GM12875 (cell line): Measurements from ENCODE around the gene VAV2.

Experiments
- H3K4me3 ChIP-seq: one replicate; pipeline ENCODE4 v1.5.1; 2011; ENCODE audit warnings: low read depth, low read length, control low read depth
- CTCF ChIP-seq: IDR thresholded peaks from 2 replicates; pipeline ENCODE4 v1.5.1; 2011; ENCODE audit warnings: low read depth, mild to moderate bottlenecking, control low read depth, inconsistent platforms, low read length, moderate library complexity, borderline replicate concordance; ENCODE audit not compliant: insufficient read depth

Gene VAV2

GRCh38 chr9:134031783-134032182 is 39.7 kb upstream of the VAV2 start:
- H3K4me3 ChIP-seq: no peak overlapping the region
- no peak for TF ChIP-seq CTCF

- no peak overlapping the region for H3K4me3 ChIP-seq
- no peak for TF ChIP-seq CTCF
Observed at GRCh38 chr9:134030821-134031470, 38.8 kb upstream of the VAV2 start.

- no peak overlapping the region for H3K4me3 ChIP-seq
Observed at GRCh38 chr9:134029248-134030226, 37.4 kb upstream of the VAV2 start.

GRCh38 chr9:134028575-134029247 is 36.6 kb upstream of the VAV2 start:
- TF ChIP-seq CTCF: no peak
- H3K4me3 ChIP-seq: no peak overlapping the region

More at GRCh38 chr9:134029248-134030226, 37.4 kb upstream of the VAV2 start:
- TF ChIP-seq CTCF: no peak

GRCh38 chr9:134028076-134028475 is 36.0 kb upstream of the VAV2 start:
- TF ChIP-seq CTCF: no peak
- H3K4me3 ChIP-seq: no peak overlapping the region

GRCh38 chr9:134027561-134027960 is 35.4 kb upstream of the VAV2 start:
- H3K4me3 ChIP-seq: no peak overlapping the region
- TF ChIP-seq CTCF: no peak
